ENCODE results near the gene JUNB. TPM values are rescaled to one million over a fixed set of nuclear protein-coding genes. Genes with fewer than 3 reads are reported as not detected.

Gene JUNB
- total RNA-seq, 1 donor from 2014 or later: 158 TPM

- FAIRE-seq (no peak), DNase-seq (ENCODE audit: low read depth) (peak; percentile 67)
- Histone ChIP-seq H3K36me3 (ENCODE audit: control insufficient read depth, insufficient read depth, low read length) (peaks cover 11% of the 10 kb centered on the region), H3K27me3 (ENCODE audit: control insufficient read depth, insufficient read depth, low read length) (no peaks in the 10 kb centered on the region), H3K4me3 (ENCODE audit: low read depth, low read length) (peak overlapping the region; percentile 3)
- TF ChIP-seq CTCF (IDR thresholded peaks at IDR 0.05; ENCODE audit: insufficient read depth, low read length, severe bottlenecking): no peak
These were observed 2.6 kb upstream of the JUNB start for GRCh38 chr19:12788682-12789097.

DNA sequence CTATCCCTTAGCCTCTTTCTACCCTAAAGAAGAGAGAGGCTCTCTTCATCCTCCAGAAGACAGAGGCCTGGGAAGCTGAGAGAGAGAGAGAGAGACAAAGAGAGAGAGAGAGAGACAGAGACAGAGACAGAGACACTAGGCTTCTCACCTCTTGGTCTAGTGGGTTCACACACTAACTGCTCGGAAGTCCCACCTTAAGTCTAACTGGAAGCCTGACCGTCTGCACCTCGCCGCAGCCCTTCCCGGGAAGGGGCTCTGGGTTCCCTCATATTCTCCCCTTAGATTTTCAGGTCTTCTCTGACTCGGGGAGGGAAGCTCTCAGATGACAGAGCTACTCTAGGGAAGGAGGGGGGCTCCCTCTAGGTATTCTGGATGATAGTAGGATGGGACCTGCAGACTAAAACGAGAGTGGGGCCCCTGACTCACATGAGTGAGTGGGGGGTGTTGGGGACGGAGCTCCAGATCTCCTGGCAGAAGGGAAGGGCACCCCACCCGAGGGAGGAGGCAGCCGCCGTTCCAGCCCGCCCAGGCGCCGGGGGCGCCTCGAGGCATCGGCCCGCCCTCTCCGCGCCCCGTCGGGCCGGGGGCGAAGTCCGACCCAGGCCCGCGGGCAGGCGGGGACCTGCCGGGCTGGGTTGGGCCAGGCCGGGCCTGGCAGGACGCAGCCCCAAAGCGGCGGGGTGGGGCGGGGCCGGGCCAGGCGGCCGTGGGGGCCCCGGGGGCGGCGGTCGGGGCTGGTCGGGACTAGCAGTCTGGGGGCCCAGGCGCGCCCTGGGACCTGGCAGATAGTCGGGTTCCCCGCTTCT lies 2.0 kb upstream of the JUNB start:
- DNase-seq (ENCODE audit: low read depth) (no peak), FAIRE-seq (no peak)
- H3K36me3 ChIP-seq (ENCODE audit: control insufficient read depth, insufficient read depth, low read length): peaks cover 11% of the 10 kb centered on the region
- no peaks in the 10 kb centered on the region for H3K27me3 ChIP-seq (ENCODE audit: control insufficient read depth, insufficient read depth, low read length)
- TF ChIP-seq CTCF (IDR thresholded peaks at IDR 0.05; ENCODE audit: insufficient read depth, low read length, severe bottlenecking): no peak
- H3K4me3 ChIP-seq (ENCODE audit: low read depth, low read length): peak overlapping the region; percentile 98

- FAIRE-seq (no peak), DNase-seq (ENCODE audit: low read depth) (peak; percentile 90)
- no peaks in the 10 kb centered on the region for H3K27me3 ChIP-seq (ENCODE audit: control insufficient read depth, insufficient read depth, low read length)
- peaks cover 11% of the 10 kb centered on the region for H3K36me3 ChIP-seq (ENCODE audit: control insufficient read depth, insufficient read depth, low read length)
- TF ChIP-seq CTCF (IDR thresholded peaks at IDR 0.05; ENCODE audit: insufficient read depth, low read length, severe bottlenecking): no peak
- peak overlapping the region; percentile 98 for H3K4me3 ChIP-seq (ENCODE audit: low read depth, low read length)
These were observed 1.2 kb upstream of the JUNB start for GRCh38 chr19:12789904-12790619.

GRCh38 chr19:12790628-12791344 lies 500 bp upstream of the JUNB start:
- Histone ChIP-seq H3K36me3 (ENCODE audit: control insufficient read depth, insufficient read depth, low read length) (peaks cover 11% of the 10 kb centered on the region), H3K4me3 (ENCODE audit: low read depth, low read length) (peak overlapping the region; percentile 98), H3K27me3 (ENCODE audit: control insufficient read depth, insufficient read depth, low read length) (no peaks in the 10 kb centered on the region)
- FAIRE-seq: no peak
- no peak for DNase-seq (ENCODE audit: low read depth)
- no peak for TF ChIP-seq CTCF (IDR thresholded peaks at IDR 0.05; ENCODE audit: insufficient read depth, low read length, severe bottlenecking)

DNA sequence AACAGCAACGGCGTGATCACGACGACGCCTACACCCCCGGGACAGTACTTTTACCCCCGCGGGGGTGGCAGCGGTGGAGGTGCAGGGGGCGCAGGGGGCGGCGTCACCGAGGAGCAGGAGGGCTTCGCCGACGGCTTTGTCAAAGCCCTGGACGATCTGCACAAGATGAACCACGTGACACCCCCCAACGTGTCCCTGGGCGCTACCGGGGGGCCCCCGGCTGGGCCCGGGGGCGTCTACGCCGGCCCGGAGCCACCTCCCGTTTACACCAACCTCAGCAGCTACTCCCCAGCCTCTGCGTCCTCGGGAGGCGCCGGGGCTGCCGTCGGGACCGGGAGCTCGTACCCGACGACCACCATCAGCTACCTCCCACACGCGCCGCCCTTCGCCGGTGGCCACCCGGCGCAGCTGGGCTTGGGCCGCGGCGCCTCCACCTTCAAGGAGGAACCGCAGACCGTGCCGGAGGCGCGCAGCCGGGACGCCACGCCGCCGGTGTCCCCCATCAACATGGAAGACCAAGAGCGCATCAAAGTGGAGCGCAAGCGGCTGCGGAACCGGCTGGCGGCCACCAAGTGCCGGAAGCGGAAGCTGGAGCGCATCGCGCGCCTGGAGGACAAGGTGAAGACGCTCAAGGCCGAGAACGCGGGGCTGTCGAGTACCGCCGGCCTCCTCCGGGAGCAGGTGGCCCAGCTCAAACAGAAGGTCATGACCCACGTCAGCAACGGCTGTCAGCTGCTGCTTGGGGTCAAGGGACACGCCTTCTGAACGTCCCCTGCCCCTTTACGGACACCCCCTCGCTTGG lies 966 bp downstream of the JUNB start:
- FAIRE-seq: no peak
- DNase-seq (ENCODE audit: low read depth): no peak
- TF ChIP-seq CTCF (IDR thresholded peaks at IDR 0.05; ENCODE audit: insufficient read depth, low read length, severe bottlenecking): no peak
- H3K4me3 ChIP-seq (ENCODE audit: low read depth, low read length): peak overlapping the region; percentile 98
- no peaks in the 10 kb centered on the region for H3K27me3 ChIP-seq (ENCODE audit: control insufficient read depth, insufficient read depth, low read length)
- H3K36me3 ChIP-seq (ENCODE audit: control insufficient read depth, insufficient read depth, low read length): peaks cover 13% of the 10 kb centered on the region

Measured in bronchial epithelial cell (primary cell).